HG03521 (cell line): ENCODE results near the gene FAM107B.
"Not testable (repeated sequence)": the region's sequence is repeated elsewhere in the genome, so short reads cannot be mapped to it uniquely, and the experiment has no call there.

Experiments used
- ATAC-seq: cut with Tn5 transposase; IDR thresholded peaks from one replicate; pipeline ENCODE4 v1.9.1; 2021; ENCODE audit warnings: mild to moderate bottlenecking, moderate library complexity; ENCODE audit not compliant: unreplicated experiment

Gene FAM107B

GRCh38 chr10:14774797-14775196 is at the start of gene FAM107B:
Gene FAM107B, minus strand, starts transcription at chr10:14774897. Its CDS starts 234 bp downstream, at chr10:14774663.
- ATAC-seq = no peak

GRCh38 chr10:14823966-14824365 is 49.3 kb upstream of the FAM107B start:
- ATAC-seq = no peak

GRCh38 chr10:14822879-14823755 is 48.4 kb upstream of the FAM107B start:
- no peak for ATAC-seq

GRCh38 chr10:14821635-14822375 is 47.1 kb upstream of the FAM107B start:
- no peak for ATAC-seq

GRCh38 chr10:14820775-14821154 is 46.1 kb upstream of the FAM107B start:
- no peak for ATAC-seq

- no peak for ATAC-seq
Observed at GRCh38 chr10:14820010-14820774, 45.5 kb upstream of the FAM107B start.

- ATAC-seq = not testable (repeated sequence)
Observed at GRCh38 chr10:14816717-14817116, 42.0 kb upstream of the FAM107B start.

- no peak for ATAC-seq
Observed at GRCh38 chr10:14815681-14816080, 41.0 kb upstream of the FAM107B start.

GRCh38 chr10:14812271-14812670 is 37.6 kb upstream of the FAM107B start:
- ATAC-seq = no peak

GRCh38 chr10:14810969-14811953 is 36.6 kb upstream of the FAM107B start:
- no peak for ATAC-seq

- ATAC-seq = no peak
Observed at GRCh38 chr10:14806318-14806717, 31.6 kb upstream of the FAM107B start.

GRCh38 chr10:14803827-14804226 is 29.1 kb upstream of the FAM107B start:
- ATAC-seq = no peak

- no peak for ATAC-seq
Observed at GRCh38 chr10:14801723-14802122, 27.0 kb upstream of the FAM107B start.

- ATAC-seq = no peak
Observed at GRCh38 chr10:14800397-14800796, 25.7 kb upstream of the FAM107B start.

- ATAC-seq = no peak
Observed at GRCh38 chr10:14798636-14799035, 23.9 kb upstream of the FAM107B start.

GRCh38 chr10:14787938-14788337 is 13.2 kb upstream of the FAM107B start:
- ATAC-seq = no peak

- ATAC-seq = no peak
Observed at GRCh38 chr10:14784459-14785055, 9.9 kb upstream of the FAM107B start.

GRCh38 chr10:14782691-14783363 is 8.1 kb upstream of the FAM107B start:
- no peak for ATAC-seq

GRCh38 chr10:14781763-14782162 is 7.1 kb upstream of the FAM107B start:
- ATAC-seq = no peak
